Heart left ventricle (tissue), 16 donors: ENCODE data around the gene CNTNAP5. TPM values are rescaled to one million over a fixed set of nuclear protein-coding genes. Genes with fewer than 3 reads are reported as not detected.

Source experiments
- ATAC-seq, 4 donors: fragments of 200-7000 bp; cut with Tn5 transposase; one replicate each; pipeline ENCODE4 v1.9.1; 2020 to 2022; ENCODE audit warnings: moderate library complexity in 4 of 4, mild to moderate bottlenecking in 3 of 4, moderate number of reproducible peaks in 1 of 4
- DNase-seq, 5 donors: peaks; one replicate each; pipeline ENCODE4 v3.0.0-alpha.2; 2020
- H3K27ac ChIP-seq, 12 donors: fragments of 200-600 bp; sonication (generic) in 4 of 12; one replicate each; pipeline versions ENCODE4 v1.5.0 to v1.8.0; 2016 to 2022; ENCODE audit warnings: mild to moderate bottlenecking in 2 of 12
- H3K27me3 ChIP-seq, 9 donors: fragments of 200-600 bp; sonication (generic) in 2 of 9; one replicate each; pipeline versions ENCODE4 v1.5.1 to v1.8.0; 2016 to 2022; ENCODE audit warnings: mild to moderate bottlenecking in 3 of 9
- H3K36me3 ChIP-seq, 9 donors: fragments of 200-600 bp; sonication (generic) in 2 of 9; one replicate each; pipeline versions ENCODE4 v1.5.0 to v1.8.0; 2018 to 2022; ENCODE audit warnings: mild to moderate bottlenecking in 2 of 9
- H3K4me1 ChIP-seq, 12 donors: fragments of 200-600 bp; sonication (generic) in 4 of 12; one replicate each; pipeline versions ENCODE4 v1.5.0 to v1.8.0; 2016 to 2022; ENCODE audit warnings: mild to moderate bottlenecking in 3 of 12
- H3K4me3 ChIP-seq, 12 donors: fragments of 200-600 bp; sonication (generic) in 4 of 12; one replicate each; pipeline versions ENCODE4 v1.5.0 to v1.8.0; 2017 to 2022; ENCODE audit warnings: mild to moderate bottlenecking in 9 of 12, moderate library complexity in 4 of 12
- H3K9me3 ChIP-seq, 12 donors: fragments of 200-600 bp; sonication (generic) in 4 of 12; one replicate each; pipeline versions ENCODE4 v1.5.0 to v1.8.0; 2016 to 2022; ENCODE audit warnings: mild to moderate bottlenecking in 1 of 12
- CTCF ChIP-seq, 12 donors: fragments of 200-600 bp; sonication (generic) in 4 of 12; IDR thresholded peaks; one replicate each; pipeline versions ENCODE4 v1.5.0 to v1.8.0; 2018 to 2022; ENCODE audit warnings: antibody characterized with exemption in 12 of 12, mild to moderate bottlenecking in 5 of 12
- POLR2A ChIP-seq, 2 donors: fragments of 450-650 bp; IDR thresholded peaks; one replicate each; pipeline ENCODE4 v1.6.1; 2017; ENCODE audit warnings: antibody characterized with exemption in 2 of 2, mild to moderate bottlenecking in 2 of 2, moderate library complexity in 2 of 2
- WGBS, 4 donors: extraction: QIAGEN DNeasy Blood & Tissue Kit in 2 of 4; methylation state at CpG; one replicate each; pipeline versions ENCODE4 v1.1.5 to v1.1.7; 2013 to 2018; 5-methylcytosine and 5-hydroxymethylcytosine counted together
- intact Hi-C, 10 donors: fragments of 100-400 bp; cut with DNase I; formaldehyde crosslinking; loops; one replicate each; pipeline versions ENCODE4 v1.11.1 to v1.14.2; 2022
- polyA plus RNA-seq, 2 donors: library from polyadenylated mRNA; stranded (reverse); fragments of 200-250 nt; gene quantifications; one replicate each; pipeline ENCODE4 v1.2.3, GENCODE V29; 2013
- total RNA-seq, 9 donors: library from RNA; depleted of rRNA in 2 of 9; stranded (reverse); fragments of >200 nt in 2 of 9; fragmentation: NEBNext Ultra II Directional in 3 of 9; extraction: Animal tissue kit (Norgen Biotek cat#: 25700) in 3 of 9; gene quantifications; one replicate each; pipeline versions ENCODE4 v1.1.0 to v1.2.4, GENCODE V29; 2016 to 2023
- donor health status: ischemic (EF 13 %, LVEDD 7.1; RV severe dilation, severe dysfunction).
- donor health status: healthy with polysubstance abuse.
- donor health status: DM: no; HTN: yes; CAD: no.
- donor health status: DM: no; HTN: no; CAD: no.
- donor health status: ischemic (EF 25% LVEDD 6.9; RV normal size, moderate dysfunction).
- donor health status: ischemic (EF 25% LVEDD 5.7; RV mildly dilated, moderate dysfunction).
- donor health status: healthy.
- donor health status: DM: yes; HTN: yes; CAD: no.
- donor health status: ischemic (EF 35%, LVEDD 5.7; RV mildly dilated, moderate dysfunction).
- donor health status: nonischemic (EF 11% LVEDD 7.7; RV severe dilation, severe dysfunction).
- donor health status: DM: yes; HTN: yes; CAD: no.
- donor health status: PGD.
- donor health status: ischemic (EF 29% LVEDD 5.4; RV normal size, mild dysfunction).
- donor health status: nonischemic (EF 23%, LVEDD 6.1; RV moderate dilation, normal function).

The CNTNAP5 gene
- total and polyA plus RNA-seq, 11 donors, result not detected

- H3K27me3 ChIP-seq, result no peaks in the 10 kb centered on the region
- no peaks in the 10 kb centered on the region for H3K9me3 ChIP-seq
- H3K27ac ChIP-seq, result no peak overlapping the region
- ATAC-seq (no peak), DNase-seq (no peak)
- intact Hi-C loops, result no loop called here
- H3K4me1 ChIP-seq, result peaks cover 0 to 7% (median 0%) of the 10 kb centered on the region in 12 donors
- TF ChIP-seq CTCF (IDR thresholded peaks at IDR 0.05) (no peak), POLR2A (IDR thresholded peaks at IDR 0.05) (no peak)
- no peak overlapping the region for H3K4me3 ChIP-seq
- 88 to 92% (median 89%) methylated on average over 9 of the region's 9 CpGs for WGBS, 4 donors
- H3K36me3 ChIP-seq, result no peaks in the 10 kb centered on the region
These were observed 638.0 kb downstream of the CNTNAP5 start for GRCh38 chr2:124662946-124663644.

GRCh38 chr2:124663645-124663997 lies 638.5 kb downstream of the CNTNAP5 start:
- no peak overlapping the region for H3K4me3 ChIP-seq
- TF ChIP-seq CTCF (IDR thresholded peaks at IDR 0.05) (no peak), POLR2A (IDR thresholded peaks at IDR 0.05) (no peak)
- H3K9me3 ChIP-seq, result no peaks in the 10 kb centered on the region
- DNase-seq, result no peak
- no peaks in the 10 kb centered on the region for H3K27me3 ChIP-seq
- intact Hi-C loops, result no loop called here
- ATAC-seq, result no peak
- H3K4me1 ChIP-seq, result peaks cover 0 to 7% (median 0%) of the 10 kb centered on the region in 12 donors
- H3K27ac ChIP-seq, result no peak overlapping the region
- H3K36me3 ChIP-seq, result no peaks in the 10 kb centered on the region

- ATAC-seq, result peak; percentile 58 to 89 (median 72)
- peak in 2 of 5 donors; percentile 33 to 39 for DNase-seq
- TF ChIP-seq CTCF (IDR thresholded peaks at IDR 0.05) (no peak), POLR2A (IDR thresholded peaks at IDR 0.05) (no peak)
- no peaks in the 10 kb centered on the region for H3K36me3 ChIP-seq
- no peak overlapping the region for H3K4me3 ChIP-seq
- no peaks in the 10 kb centered on the region for H3K9me3 ChIP-seq
- H3K4me1 ChIP-seq, result peaks cover 0 to 7% (median 0%) of the 10 kb centered on the region in 12 donors
- intact Hi-C loops, result no loop called here
- no peak overlapping the region for H3K27ac ChIP-seq
- no peaks in the 10 kb centered on the region for H3K27me3 ChIP-seq
- 41 to 48% (median 45%) methylated on average over 5 of the region's 5 CpGs for WGBS, 4 donors
These were observed 639.3 kb downstream of the CNTNAP5 start for GRCh38 chr2:124664363-124664762.

- intact Hi-C loops, result no loop called here
- peaks cover 0 to 7% (median 0%) of the 10 kb centered on the region in 12 donors for H3K4me1 ChIP-seq
- no peaks in the 10 kb centered on the region for H3K9me3 ChIP-seq
- H3K36me3 ChIP-seq, result no peaks in the 10 kb centered on the region
- H3K27ac ChIP-seq, result no peak overlapping the region
- DNase-seq (no peak), ATAC-seq (no peak)
- H3K27me3 ChIP-seq, result no peaks in the 10 kb centered on the region
- H3K4me3 ChIP-seq, result no peak overlapping the region
- WGBS, 4 donors, result 75 to 83% (median 77%) methylated on average over 2 of the region's 2 CpGs
- no peak for TF ChIP-seq CTCF (IDR thresholded peaks at IDR 0.05)
- no peak for TF ChIP-seq POLR2A (IDR thresholded peaks at IDR 0.05)
These were observed 641.9 kb downstream of the CNTNAP5 start for GRCh38 chr2:124666976-124667375.
